ENCODE data around the gene IL1RAPL1.

IL1RAPL1 gene

GRCh38 chrX:29233592-29234183 lies 646.4 kb downstream of the IL1RAPL1 start:
- H3K36me3 ChIP-seq (ENCODE audit: control insufficient read depth, insufficient read depth, low read length) = no peaks in the 10 kb centered on the region
- H3K9ac ChIP-seq (ENCODE audit: low read depth, low read length) = no peak overlapping the region
- H3K4me1 ChIP-seq (ENCODE audit: control insufficient read depth, insufficient read depth, low read length) = no peaks in the 10 kb centered on the region
- H3K4me3 ChIP-seq (ENCODE audit: low read depth, low read length) = no peak overlapping the region
- peaks cover 33% of the 10 kb centered on the region for H3K27me3 ChIP-seq (ENCODE audit: control insufficient read depth, insufficient read depth, low read length)
- no peaks in the 10 kb centered on the region for H3K9me3 ChIP-seq (ENCODE audit: control insufficient read depth, insufficient read depth, low read length)

- Histone ChIP-seq H3K4me1 (ENCODE audit: control insufficient read depth, insufficient read depth, low read length) (no peaks in the 10 kb centered on the region), H3K9ac (ENCODE audit: low read depth, low read length) (no peak overlapping the region), H3K36me3 (ENCODE audit: control insufficient read depth, insufficient read depth, low read length) (no peaks in the 10 kb centered on the region), H3K4me3 (ENCODE audit: low read depth, low read length) (no peak overlapping the region), H3K27me3 (ENCODE audit: control insufficient read depth, insufficient read depth, low read length) (peaks cover 2% of the 10 kb centered on the region), H3K9me3 (ENCODE audit: control insufficient read depth, insufficient read depth, low read length) (no peaks in the 10 kb centered on the region)
These were observed 650.7 kb downstream of the IL1RAPL1 start for GRCh38 chrX:29237972-29238371.

GRCh38 chrX:29241809-29242208 lies 654.6 kb downstream of the IL1RAPL1 start:
- H3K4me3 ChIP-seq (ENCODE audit: low read depth, low read length) = no peak overlapping the region

GRCh38 chrX:29242856-29243255 lies 655.6 kb downstream of the IL1RAPL1 start:
- no peak overlapping the region for H3K9ac ChIP-seq (ENCODE audit: low read depth, low read length)
- H3K4me3 ChIP-seq (ENCODE audit: low read depth, low read length) = no peak overlapping the region
- H3K4me1 ChIP-seq (ENCODE audit: control insufficient read depth, insufficient read depth, low read length) = no peaks in the 10 kb centered on the region
- no peaks in the 10 kb centered on the region for H3K36me3 ChIP-seq (ENCODE audit: control insufficient read depth, insufficient read depth, low read length)
- H3K27me3 ChIP-seq (ENCODE audit: control insufficient read depth, insufficient read depth, low read length) = peaks cover 2% of the 10 kb centered on the region
- no peaks in the 10 kb centered on the region for H3K9me3 ChIP-seq (ENCODE audit: control insufficient read depth, insufficient read depth, low read length)

More at GRCh38 chrX:29241809-29242208, 654.6 kb downstream of the IL1RAPL1 start:
- no peaks in the 10 kb centered on the region for H3K4me1 ChIP-seq (ENCODE audit: control insufficient read depth, insufficient read depth, low read length)
- H3K27me3 ChIP-seq (ENCODE audit: control insufficient read depth, insufficient read depth, low read length) = peaks cover 2% of the 10 kb centered on the region
- H3K9ac ChIP-seq (ENCODE audit: low read depth, low read length) = no peak overlapping the region
- no peaks in the 10 kb centered on the region for H3K9me3 ChIP-seq (ENCODE audit: control insufficient read depth, insufficient read depth, low read length)
- H3K36me3 ChIP-seq (ENCODE audit: control insufficient read depth, insufficient read depth, low read length) = no peaks in the 10 kb centered on the region

- Histone ChIP-seq H3K36me3 (ENCODE audit: control insufficient read depth, insufficient read depth, low read length) (no peaks in the 10 kb centered on the region), H3K9me3 (ENCODE audit: control insufficient read depth, insufficient read depth, low read length) (no peaks in the 10 kb centered on the region), H3K27me3 (ENCODE audit: control insufficient read depth, insufficient read depth, low read length) (no peaks in the 10 kb centered on the region), H3K9ac (ENCODE audit: low read depth, low read length) (no peak overlapping the region), H3K4me3 (ENCODE audit: low read depth, low read length) (no peak overlapping the region), H3K4me1 (ENCODE audit: control insufficient read depth, insufficient read depth, low read length) (no peaks in the 10 kb centered on the region)
These were observed 656.7 kb downstream of the IL1RAPL1 start for GRCh38 chrX:29243942-29244341.

- no peak overlapping the region for H3K9ac ChIP-seq (ENCODE audit: low read depth, low read length)
- no peak overlapping the region for H3K4me3 ChIP-seq (ENCODE audit: low read depth, low read length)
- no peaks in the 10 kb centered on the region for H3K27me3 ChIP-seq (ENCODE audit: control insufficient read depth, insufficient read depth, low read length)
- no peaks in the 10 kb centered on the region for H3K36me3 ChIP-seq (ENCODE audit: control insufficient read depth, insufficient read depth, low read length)
- no peaks in the 10 kb centered on the region for H3K4me1 ChIP-seq (ENCODE audit: control insufficient read depth, insufficient read depth, low read length)
- no peaks in the 10 kb centered on the region for H3K9me3 ChIP-seq (ENCODE audit: control insufficient read depth, insufficient read depth, low read length)
These were observed 667.3 kb downstream of the IL1RAPL1 start for GRCh38 chrX:29254515-29254914.

GRCh38 chrX:29257521-29257920 lies 670.3 kb downstream of the IL1RAPL1 start:
- no peaks in the 10 kb centered on the region for H3K9me3 ChIP-seq (ENCODE audit: control insufficient read depth, insufficient read depth, low read length)
- H3K4me3 ChIP-seq (ENCODE audit: low read depth, low read length) = no peak overlapping the region
- H3K4me1 ChIP-seq (ENCODE audit: control insufficient read depth, insufficient read depth, low read length) = no peaks in the 10 kb centered on the region
- no peaks in the 10 kb centered on the region for H3K36me3 ChIP-seq (ENCODE audit: control insufficient read depth, insufficient read depth, low read length)
- H3K27me3 ChIP-seq (ENCODE audit: control insufficient read depth, insufficient read depth, low read length) = no peaks in the 10 kb centered on the region
- no peak overlapping the region for H3K9ac ChIP-seq (ENCODE audit: low read depth, low read length)

GRCh38 chrX:29269390-29269789 lies 682.1 kb downstream of the IL1RAPL1 start:
- H3K4me1 ChIP-seq (ENCODE audit: control insufficient read depth, insufficient read depth, low read length) = no peaks in the 10 kb centered on the region
- H3K27me3 ChIP-seq (ENCODE audit: control insufficient read depth, insufficient read depth, low read length) = no peaks in the 10 kb centered on the region
- H3K4me3 ChIP-seq (ENCODE audit: low read depth, low read length) = no peak overlapping the region
- no peaks in the 10 kb centered on the region for H3K9me3 ChIP-seq (ENCODE audit: control insufficient read depth, insufficient read depth, low read length)
- no peak overlapping the region for H3K9ac ChIP-seq (ENCODE audit: low read depth, low read length)
- H3K36me3 ChIP-seq (ENCODE audit: control insufficient read depth, insufficient read depth, low read length) = no peaks in the 10 kb centered on the region

- Histone ChIP-seq H3K9me3 (ENCODE audit: control insufficient read depth, insufficient read depth, low read length) (no peaks in the 10 kb centered on the region), H3K36me3 (ENCODE audit: control insufficient read depth, insufficient read depth, low read length) (no peaks in the 10 kb centered on the region), H3K27me3 (ENCODE audit: control insufficient read depth, insufficient read depth, low read length) (no peaks in the 10 kb centered on the region), H3K4me3 (ENCODE audit: low read depth, low read length) (no peak overlapping the region), H3K9ac (ENCODE audit: low read depth, low read length) (no peak overlapping the region), H3K4me1 (ENCODE audit: control insufficient read depth, insufficient read depth, low read length) (no peaks in the 10 kb centered on the region)
These were observed 687.3 kb downstream of the IL1RAPL1 start for GRCh38 chrX:29274517-29274916.

- no peaks in the 10 kb centered on the region for H3K36me3 ChIP-seq (ENCODE audit: control insufficient read depth, insufficient read depth, low read length)
- H3K9me3 ChIP-seq (ENCODE audit: control insufficient read depth, insufficient read depth, low read length) = no peaks in the 10 kb centered on the region
- no peaks in the 10 kb centered on the region for H3K27me3 ChIP-seq (ENCODE audit: control insufficient read depth, insufficient read depth, low read length)
- H3K4me1 ChIP-seq (ENCODE audit: control insufficient read depth, insufficient read depth, low read length) = no peaks in the 10 kb centered on the region
- H3K4me3 ChIP-seq (ENCODE audit: low read depth, low read length) = no peak overlapping the region
- no peak overlapping the region for H3K9ac ChIP-seq (ENCODE audit: low read depth, low read length)
These were observed 688.7 kb downstream of the IL1RAPL1 start for GRCh38 chrX:29275928-29276327.

- Histone ChIP-seq H3K27me3 (ENCODE audit: control insufficient read depth, insufficient read depth, low read length) (no peaks in the 10 kb centered on the region), H3K9me3 (ENCODE audit: control insufficient read depth, insufficient read depth, low read length) (no peaks in the 10 kb centered on the region), H3K36me3 (ENCODE audit: control insufficient read depth, insufficient read depth, low read length) (no peaks in the 10 kb centered on the region), H3K9ac (ENCODE audit: low read depth, low read length) (no peak overlapping the region), H3K4me3 (ENCODE audit: low read depth, low read length) (no peak overlapping the region), H3K4me1 (ENCODE audit: control insufficient read depth, insufficient read depth, low read length) (no peaks in the 10 kb centered on the region)
These were observed 694.0 kb downstream of the IL1RAPL1 start for GRCh38 chrX:29281078-29281742.

GRCh38 chrX:29285664-29286063 lies 698.4 kb downstream of the IL1RAPL1 start:
- no peak overlapping the region for H3K9ac ChIP-seq (ENCODE audit: low read depth, low read length)
- no peaks in the 10 kb centered on the region for H3K9me3 ChIP-seq (ENCODE audit: control insufficient read depth, insufficient read depth, low read length)
- no peaks in the 10 kb centered on the region for H3K27me3 ChIP-seq (ENCODE audit: control insufficient read depth, insufficient read depth, low read length)
- H3K4me1 ChIP-seq (ENCODE audit: control insufficient read depth, insufficient read depth, low read length) = no peaks in the 10 kb centered on the region
- H3K36me3 ChIP-seq (ENCODE audit: control insufficient read depth, insufficient read depth, low read length) = no peaks in the 10 kb centered on the region
- H3K4me3 ChIP-seq (ENCODE audit: low read depth, low read length) = no peak overlapping the region
